DMS53 treated with DMSO at 0.1 percent for 48 hours (cell line): Measurements from ENCODE around the gene UBE2Z.
"Not testable (repeated sequence)": the region's sequence is repeated elsewhere in the genome, so short reads cannot be mapped to it uniquely, and the experiment has no call there.

Experiments used
- DNase-seq: peaks from one replicate; lab custom pipeline; 2025; ENCODE audit not compliant: unreplicated experiment; lab: John Stamatoyannopoulos, UW

UBE2Z gene

DNA sequence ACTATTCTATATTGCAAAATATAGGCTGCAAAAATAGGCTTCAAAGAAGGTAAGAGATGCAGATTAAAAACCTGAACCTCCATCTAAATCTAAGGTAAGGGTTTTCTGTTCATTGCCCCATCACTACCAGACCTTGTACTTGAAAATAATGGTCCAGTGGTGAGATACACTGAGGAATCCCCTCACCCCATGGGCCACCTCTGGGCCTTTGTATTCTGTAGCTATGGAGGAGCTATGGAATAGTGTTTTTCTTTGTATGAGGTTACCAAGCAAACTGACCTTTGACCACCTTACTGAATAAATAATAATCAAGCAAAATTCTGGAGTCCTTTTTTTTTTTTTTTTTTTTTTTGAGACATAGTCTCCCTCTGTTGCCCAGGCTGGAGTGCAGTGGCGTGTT lies 4.8 kb upstream of the UBE2Z start:
- peak; percentile 13 for DNase-seq

- no peak for DNase-seq
These were observed 3.8 kb upstream of the UBE2Z start for GRCh38 chr17:48904428-48904827.

DNA sequence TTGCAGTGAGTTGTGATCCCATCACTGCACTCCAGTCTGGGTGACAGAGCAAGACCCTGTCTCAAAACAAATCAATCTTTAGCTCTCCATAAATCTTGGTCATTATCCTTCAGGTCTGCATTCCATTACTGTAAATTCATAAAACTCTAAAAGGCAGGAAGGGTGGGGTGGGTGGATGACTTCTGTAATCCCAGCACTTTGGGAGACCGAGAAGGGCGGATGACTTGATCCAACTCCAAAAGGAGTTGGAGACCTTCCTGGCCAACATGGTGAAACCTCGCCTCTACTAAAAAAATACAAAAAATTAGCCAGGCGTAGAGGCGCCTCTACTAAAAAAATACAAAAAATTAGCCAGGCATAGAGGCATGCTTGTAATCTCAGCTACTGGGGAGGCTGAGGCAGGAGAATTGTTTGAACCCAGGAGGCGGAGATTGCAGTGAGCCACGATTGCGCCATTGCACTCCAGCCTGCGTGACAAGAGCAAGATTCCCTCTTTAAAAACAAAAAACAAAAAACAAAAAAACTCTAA lies 2.2 kb upstream of the UBE2Z start:
- no peak for DNase-seq

GRCh38 chr17:48907713-48908046 lies 527 bp upstream of the UBE2Z start:
- DNase-seq = peak; percentile 76

- no peak for DNase-seq
These were observed 717 bp downstream of the UBE2Z start for GRCh38 chr17:48908853-48909394.

- no peak for DNase-seq
These were observed 1.6 kb downstream of the UBE2Z start for GRCh38 chr17:48909783-48910182.

DNA sequence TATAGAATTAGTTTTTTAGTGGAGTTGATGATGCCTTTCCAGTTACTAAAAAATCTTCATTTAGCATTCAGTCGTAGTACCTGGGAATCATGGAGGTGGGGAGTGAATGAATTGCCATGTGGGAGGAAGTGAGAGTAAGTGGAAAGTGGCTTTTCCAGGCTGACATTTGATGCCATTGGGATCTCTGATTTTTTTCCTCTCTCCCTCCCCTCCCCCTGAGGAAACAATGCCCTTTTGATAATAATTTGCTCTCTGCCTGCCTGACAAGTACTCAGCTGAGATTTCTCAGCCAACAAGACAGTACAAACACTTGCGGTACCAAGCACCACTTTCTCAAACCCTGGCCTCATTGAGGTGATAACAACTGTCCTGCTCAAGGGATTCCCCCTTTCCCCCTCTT lies 2.2 kb downstream of the UBE2Z start:
- DNase-seq = no peak

GRCh38 chr17:48912476-48912875 lies 4.3 kb downstream of the UBE2Z start:
- DNase-seq = no peak

DNA sequence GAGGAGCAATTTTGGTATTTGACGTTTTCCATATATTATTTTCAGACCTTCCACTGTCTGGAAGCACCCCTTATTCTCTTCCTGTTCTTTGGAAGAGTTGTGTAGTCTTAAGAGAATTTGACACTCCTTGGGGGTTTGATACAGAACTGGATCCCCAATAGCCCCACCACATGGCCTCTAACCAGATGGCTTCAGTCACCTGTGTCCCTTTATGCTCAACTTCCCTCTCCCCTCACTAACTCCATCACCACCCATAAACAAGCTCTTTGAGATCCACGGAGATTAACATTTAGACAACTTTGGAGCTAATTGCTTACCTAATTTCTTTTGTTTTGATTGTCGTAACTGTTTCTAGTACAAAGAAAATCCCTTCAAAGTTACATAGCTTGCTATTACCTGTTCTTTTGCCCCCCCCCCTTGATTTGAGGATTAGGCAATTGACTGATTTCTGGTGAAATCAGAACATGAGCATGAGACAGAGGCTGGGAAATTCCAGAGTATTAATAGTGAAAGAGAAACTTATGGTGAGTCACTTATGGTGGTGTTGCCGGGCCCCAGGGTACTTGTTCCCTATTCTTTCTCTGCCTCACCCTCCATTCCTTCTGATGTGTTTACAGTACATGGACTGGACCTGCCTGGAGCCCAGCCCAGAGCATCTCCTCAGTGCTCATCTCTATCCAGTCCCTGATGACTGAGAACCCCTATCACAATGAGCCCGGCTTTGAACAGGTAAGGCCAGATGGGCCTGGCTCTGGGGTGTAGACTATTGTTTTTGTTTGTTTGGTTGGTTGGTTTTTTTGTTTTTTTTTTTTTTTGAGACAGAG lies 7.5 kb downstream of the UBE2Z start:
- no peak for DNase-seq

DNA sequence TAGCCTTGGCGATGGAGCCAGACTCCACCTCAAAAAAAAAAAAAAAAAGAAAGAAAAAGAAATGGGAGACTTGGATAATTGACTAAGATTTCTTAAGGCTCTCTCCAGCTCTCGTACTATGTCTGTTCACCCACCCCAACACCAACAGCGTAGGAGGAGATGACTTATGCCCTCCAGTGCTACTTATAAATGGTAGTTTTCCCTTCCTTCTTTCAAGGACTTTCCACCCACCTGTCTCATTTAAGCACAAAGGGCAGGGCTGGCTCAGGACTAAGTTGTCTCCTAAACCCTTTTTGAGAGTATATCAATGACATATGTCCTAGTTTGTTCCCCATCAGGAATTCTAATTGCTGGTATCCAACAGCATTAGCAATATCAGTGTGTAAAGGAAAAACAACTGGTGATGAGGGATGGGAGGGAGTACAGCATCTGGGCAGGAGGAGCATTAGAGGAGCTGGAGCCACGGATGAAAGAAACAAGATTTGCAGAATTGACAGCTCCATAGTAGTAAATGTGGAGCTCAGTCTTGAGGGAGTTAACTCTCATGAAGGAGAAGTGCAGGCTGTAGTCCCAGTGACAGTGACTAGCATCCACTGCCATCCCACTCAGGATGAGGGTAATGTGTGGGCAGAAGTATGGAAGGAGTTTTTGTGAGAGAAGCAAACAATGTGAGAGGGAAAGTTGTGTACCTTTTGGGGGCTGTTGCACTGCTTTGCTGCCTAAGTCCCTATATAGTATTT lies 17.2 kb downstream of the UBE2Z start:
- DNase-seq = no peak

GRCh38 chr17:48925991-48926342 lies 17.8 kb downstream of the UBE2Z start:
- DNase-seq = no peak

DNA sequence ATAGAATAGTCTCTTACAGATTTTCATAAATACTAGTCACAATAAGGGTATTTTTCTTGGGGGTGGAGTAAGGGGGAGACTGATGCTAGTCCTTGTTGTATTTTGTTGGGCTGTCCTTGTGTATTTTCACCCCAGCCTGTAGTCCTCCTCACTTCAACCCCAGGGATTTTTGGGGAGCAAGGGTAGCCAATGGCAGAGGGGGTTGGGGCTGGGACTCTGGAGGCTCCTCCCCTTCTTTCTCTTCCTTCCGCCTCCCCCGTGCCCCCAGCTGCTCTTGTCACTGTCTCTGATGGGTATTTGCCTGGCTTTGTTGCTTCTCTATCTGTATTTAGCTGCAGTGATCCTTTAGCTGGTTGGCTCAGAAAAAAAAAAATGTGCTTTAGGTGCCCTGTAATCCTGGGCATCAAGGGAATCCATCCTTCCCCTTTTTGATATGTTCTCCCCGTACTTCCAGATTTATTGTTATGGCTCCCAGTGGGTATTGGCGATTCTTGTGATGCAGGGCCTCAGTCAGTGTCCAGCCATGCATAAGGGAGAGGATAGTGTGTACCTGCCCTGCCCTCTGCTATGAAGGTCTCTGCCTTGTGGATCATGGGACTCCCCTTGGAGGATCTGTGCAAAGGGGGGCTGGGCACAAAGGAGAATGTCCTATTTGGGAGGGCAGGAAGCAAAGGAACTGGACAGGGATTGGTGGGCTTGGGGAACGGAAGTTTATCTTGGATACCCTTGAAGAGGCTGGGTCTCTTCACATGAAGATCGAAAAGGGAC lies 20.0 kb downstream of the UBE2Z start:
- DNase-seq = no peak

GRCh38 chr17:48928876-48929811 lies 20.9 kb downstream of the UBE2Z start:
- DNase-seq = no peak

GRCh38 chr17:48929812-48930165 lies 21.6 kb downstream of the UBE2Z start:
- DNase-seq = no peak

- no peak for DNase-seq
These were observed 22.2 kb downstream of the UBE2Z start for GRCh38 chr17:48930435-48930873.

GRCh38 chr17:48933035-48933434 lies 24.8 kb downstream of the UBE2Z start:
- no peak for DNase-seq

GRCh38 chr17:48944515-48945260 lies 36.5 kb downstream of the UBE2Z start, which contains the start of gene SNF8:
Gene SNF8, minus strand, starts transcription at chr17:48944842. Its CDS starts 108 bp downstream, at chr17:48944734.
- DNase-seq = peak; percentile 78

DNA sequence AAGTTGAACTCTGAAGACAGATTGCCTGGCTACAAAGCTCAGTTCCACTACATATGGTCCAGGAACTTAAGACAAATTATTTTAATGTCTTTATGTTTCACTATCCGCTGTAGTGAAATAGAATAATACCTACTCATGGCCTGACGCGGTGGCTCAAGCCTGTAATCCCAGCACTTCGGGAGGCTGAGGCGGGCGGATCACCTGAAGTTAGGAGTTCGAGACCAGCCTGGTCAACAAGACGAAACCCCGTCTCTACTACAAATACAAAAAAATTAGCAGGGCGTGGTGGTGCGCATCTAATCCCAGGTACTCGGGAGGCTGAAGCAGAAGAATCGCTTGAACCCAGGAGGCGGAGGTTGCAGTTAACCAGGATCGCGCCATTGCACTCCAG lies 37.0 kb downstream of the UBE2Z start:
- DNase-seq = not testable (repeated sequence)

GRCh38 chr17:48951572-48951971 lies 43.4 kb downstream of the UBE2Z start:
- no peak for DNase-seq
